Measurements from ENCODE around the gene TNRC6B. TPM values are rescaled to one million over a fixed set of nuclear protein-coding genes. Genes with fewer than 3 reads are reported as not detected.
A peak's percentile ranks its signal among the peaks of the same experiment; 100 is the strongest.

The TNRC6B gene
- total RNA-seq, 1 donor from 2014 or later, result 60.0 TPM

GRCh38 chr22:40178417-40179409, 988 bp downstream of the TNRC6B start:
- Mint-ChIP-seq H3K27me3 (ENCODE audit: insufficient read depth, low read depth) (no peaks in the 10 kb centered on the region), H3K27ac (peak overlapping the region; percentile 100), H3K9me3 (no peaks in the 10 kb centered on the region), H3K36me3 (peaks cover 3% of the 10 kb centered on the region), H3K4me1 (peaks cover 49% of the 10 kb centered on the region), H3K4me3 (peak overlapping the region; percentile 94)
- no peak overlapping the region for H2AFZ ChIP-seq (replicated peaks)
- peak overlapping the region; percentile 83 for H3K4me3 ChIP-seq
- no peaks in the 10 kb centered on the region for H3K27me3 ChIP-seq
- H3K79me2 ChIP-seq (ENCODE audit: low read depth), result peaks cover 60% of the 10 kb centered on the region
- peak overlapping the region; percentile 89 for H3K9ac ChIP-seq
- no peak for TF ChIP-seq EZH2 (IDR thresholded peaks at IDR 0.05)
- TF ChIP-seq, protein P1, sequence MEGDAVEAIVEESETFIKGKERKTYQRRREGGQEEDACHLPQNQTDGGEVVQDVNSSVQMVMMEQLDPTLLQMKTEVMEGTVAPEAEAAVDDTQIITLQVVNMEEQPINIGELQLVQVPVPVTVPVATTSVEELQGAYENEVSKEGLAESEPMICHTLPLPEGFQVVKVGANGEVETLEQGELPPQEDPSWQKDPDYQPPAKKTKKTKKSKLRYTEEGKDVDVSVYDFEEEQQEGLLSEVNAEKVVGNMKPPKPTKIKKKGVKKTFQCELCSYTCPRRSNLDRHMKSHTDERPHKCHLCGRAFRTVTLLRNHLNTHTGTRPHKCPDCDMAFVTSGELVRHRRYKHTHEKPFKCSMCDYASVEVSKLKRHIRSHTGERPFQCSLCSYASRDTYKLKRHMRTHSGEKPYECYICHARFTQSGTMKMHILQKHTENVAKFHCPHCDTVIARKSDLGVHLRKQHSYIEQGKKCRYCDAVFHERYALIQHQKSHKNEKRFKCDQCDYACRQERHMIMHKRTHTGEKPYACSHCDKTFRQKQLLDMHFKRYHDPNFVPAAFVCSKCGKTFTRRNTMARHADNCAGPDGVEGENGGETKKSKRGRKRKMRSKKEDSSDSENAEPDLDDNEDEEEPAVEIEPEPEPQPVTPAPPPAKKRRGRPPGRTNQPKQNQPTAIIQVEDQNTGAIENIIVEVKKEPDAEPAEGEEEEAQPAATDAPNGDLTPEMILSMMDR (IDR thresholded peaks at IDR 0.05), result no peak
- no peak for TF ChIP-seq EZH2phosphoT487 (IDR thresholded peaks at IDR 0.05)
- DNase-seq (ENCODE audit: low spot score), result peak; percentile 79
- peaks cover 49% of the 10 kb centered on the region for H4K20me1 ChIP-seq (ENCODE audit: low read depth)
- H3K4me2 ChIP-seq, result peak overlapping the region; percentile 88
- H3K9me3 ChIP-seq (ENCODE audit: low read depth), result no peaks in the 10 kb centered on the region
- H3K27ac ChIP-seq, result peak overlapping the region; percentile 87
- H3K36me3 ChIP-seq, result no peaks in the 10 kb centered on the region
- H3F3A ChIP-seq (ENCODE audit: low read depth), result peaks cover 31% of the 10 kb centered on the region
- peaks cover 40% of the 10 kb centered on the region for H3K4me1 ChIP-seq

GRCh38 chr22:40179526-40179925, 1.8 kb downstream of the TNRC6B start:
- Histone ChIP-seq H3K27ac (no peak overlapping the region), H3K79me2 (ENCODE audit: low read depth) (peaks cover 68% of the 10 kb centered on the region), H3K4me2 (peak overlapping the region; percentile 88), H2AFZ (replicated peaks) (no peak overlapping the region), H3K9me3 (ENCODE audit: low read depth) (no peaks in the 10 kb centered on the region), H3K36me3 (no peaks in the 10 kb centered on the region), H3K9ac (peak overlapping the region; percentile 4), H3F3A (ENCODE audit: low read depth) (peaks cover 31% of the 10 kb centered on the region), H3K27me3 (no peaks in the 10 kb centered on the region), H3K4me1 (peaks cover 40% of the 10 kb centered on the region), H4K20me1 (ENCODE audit: low read depth) (peaks cover 57% of the 10 kb centered on the region), H3K4me3 (peak overlapping the region; percentile 83)
- Mint-ChIP-seq H3K27ac (peak overlapping the region; percentile 100), H3K4me1 (peaks cover 50% of the 10 kb centered on the region), H3K9me3 (peaks cover 4% of the 10 kb centered on the region), H3K4me3 (peak overlapping the region; percentile 94), H3K27me3 (ENCODE audit: insufficient read depth, low read depth) (no peaks in the 10 kb centered on the region), H3K36me3 (peaks cover 9% of the 10 kb centered on the region)
- TF ChIP-seq EZH2phosphoT487 (IDR thresholded peaks at IDR 0.05), result no peak
- TF ChIP-seq, protein P1 (IDR thresholded peaks at IDR 0.05), result no peak
- TF ChIP-seq EZH2 (IDR thresholded peaks at IDR 0.05), result no peak
- DNase-seq (ENCODE audit: low spot score), result no peak

GRCh38 chr22:40180403-40180802, 2.7 kb downstream of the TNRC6B start:
- TF ChIP-seq, protein P1 (IDR thresholded peaks at IDR 0.05), result no peak
- TF ChIP-seq EZH2phosphoT487 (IDR thresholded peaks at IDR 0.05), result no peak
- TF ChIP-seq EZH2 (IDR thresholded peaks at IDR 0.05), result no peak
- no peaks in the 10 kb centered on the region for H3K9me3 ChIP-seq (ENCODE audit: low read depth)
- Mint-ChIP-seq H3K9me3 (peaks cover 5% of the 10 kb centered on the region), H3K27me3 (ENCODE audit: insufficient read depth, low read depth) (no peaks in the 10 kb centered on the region), H3K4me1 (peaks cover 50% of the 10 kb centered on the region), H3K36me3 (peaks cover 13% of the 10 kb centered on the region), H3K4me3 (peak overlapping the region; percentile 94), H3K27ac (no peak overlapping the region)
- no peaks in the 10 kb centered on the region for H3K27me3 ChIP-seq
- no peaks in the 10 kb centered on the region for H3K36me3 ChIP-seq
- H4K20me1 ChIP-seq (ENCODE audit: low read depth), result peaks cover 66% of the 10 kb centered on the region
- no peak overlapping the region for H2AFZ ChIP-seq (replicated peaks)
- H3K4me3 ChIP-seq, result peak overlapping the region; percentile 83
- peaks cover 40% of the 10 kb centered on the region for H3K4me1 ChIP-seq
- H3K4me2 ChIP-seq, result peak overlapping the region; percentile 88
- peaks cover 77% of the 10 kb centered on the region for H3K79me2 ChIP-seq (ENCODE audit: low read depth)
- peaks cover 28% of the 10 kb centered on the region for H3F3A ChIP-seq (ENCODE audit: low read depth)
- DNase-seq (ENCODE audit: low spot score), result no peak
- H3K9ac ChIP-seq, result no peak overlapping the region
- H3K27ac ChIP-seq, result no peak overlapping the region

All from neural progenitor cell (in vitro differentiated cells).